Mucosa of gallbladder (tissue), 1 donor: ENCODE results near the gene HAUS5. TPM values are rescaled to one million over a fixed set of nuclear protein-coding genes. Genes with fewer than 3 reads are reported as not detected.
A peak's percentile ranks its signal among the peaks of the same experiment; 100 is the strongest.
"Not testable (repeated sequence)": the region's sequence is repeated elsewhere in the genome, so short reads cannot be mapped to it uniquely, and the experiment has no call there.

Experiments used
- DNase-seq: peaks from one replicate; pipeline ENCODE4 v3.0.0-alpha.2; 2020; ENCODE audit warnings: low spot score
- total RNA-seq: library from RNA; stranded (reverse); gene quantifications from one replicate; pipeline ENCODE4 v1.2.1, GENCODE V29; 2021
- donor health status: DM: no; HTN: no; CAD: no.

HAUS5 gene
- total RNA-seq, 1 donor from 2014 or later = 10.7 TPM

GRCh38 chr19:35643255-35644205 lies 31.0 kb downstream of the HAUS5 start:
- peak; percentile 79 for DNase-seq

- DNase-seq = peak; percentile 95
Measured at GRCh38 chr19:35644206-35644986, 31.9 kb downstream of the HAUS5 start.

- DNase-seq = peak; percentile 70
Measured at GRCh38 chr19:35644987-35645679, 32.6 kb downstream of the HAUS5 start.

- DNase-seq = no peak
Measured at GRCh38 chr19:35645680-35646511, 33.4 kb downstream of the HAUS5 start.

- peak; percentile 96 for DNase-seq
Measured at GRCh38 chr19:35648017-35648961, 35.8 kb downstream of the HAUS5 start, which contains the start of gene COX6B1. COX6B1 (plus strand) TSS chr19:35648323; CDS start chr19:35651244, 2,921 bp downstream.

- no peak for DNase-seq
Measured at GRCh38 chr19:35650581-35650980, 38.0 kb downstream of the HAUS5 start.

- DNase-seq = not testable (repeated sequence)
Measured at GRCh38 chr19:35654828-35655227, 42.3 kb downstream of the HAUS5 start.

- no peak for DNase-seq
Measured at GRCh38 chr19:35655600-35655999, 43.1 kb downstream of the HAUS5 start.

GRCh38 chr19:35656700-35657099 lies 44.2 kb downstream of the HAUS5 start:
- no peak for DNase-seq

GRCh38 chr19:35657904-35658700 lies 45.6 kb downstream of the HAUS5 start:
- no peak for DNase-seq

GRCh38 chr19:35661995-35662340 lies 49.4 kb downstream of the HAUS5 start:
- DNase-seq = no peak

GRCh38 chr19:35663981-35664380 lies 51.4 kb downstream of the HAUS5 start:
- DNase-seq = no peak

GRCh38 chr19:35665157-35665556 lies 52.6 kb downstream of the HAUS5 start:
- DNase-seq = no peak

- no peak for DNase-seq
Measured at GRCh38 chr19:35665604-35666003, 53.1 kb downstream of the HAUS5 start.

- DNase-seq = no peak
Measured at GRCh38 chr19:35666251-35666913, 53.8 kb downstream of the HAUS5 start, which contains the start of gene UPK1A. UPK1A (plus strand) TSS chr19:35666517; CDS start chr19:35666813, 296 bp downstream.

GRCh38 chr19:35669566-35669965 lies 57.0 kb downstream of the HAUS5 start:
- DNase-seq = no peak

GRCh38 chr19:35669974-35670373 lies 57.4 kb downstream of the HAUS5 start:
- DNase-seq = no peak

GRCh38 chr19:35670686-35671085 lies 58.2 kb downstream of the HAUS5 start:
- DNase-seq = no peak
